PC-3 (cell line): ENCODE measurements around the gene HS2ST1. TPM values are rescaled to one million over a fixed set of nuclear protein-coding genes. Genes with fewer than 3 reads are reported as not detected.

Source experiments
- ATAC-seq: fragments of 200-7000 bp; cut with Tn5 transposase; 2 replicates; pipeline ENCODE4 v1.9.1; 2020; ENCODE audit warnings: mild to moderate bottlenecking, moderate library complexity
- BruUV-seq: library from RNA; stranded (reverse); fragments of 400-500 nt; replicated peaks from 2 replicates; lab custom pipeline; 2021; lab: Mats Ljungman, UMichigan
- CTCF ChIA-PET: fragments of 300-600 bp; sonication (Branson Sonifier 250); formaldehyde crosslinking; loops from one replicate; lab custom pipeline; 2022; ENCODE audit warnings: antibody characterized with exemption; lab: Charles Lee
- POLR2A ChIA-PET: fragments of 300-600 bp; sonication (Branson Sonifier 250); formaldehyde crosslinking; loops from one replicate; lab custom pipeline; 2022; ENCODE audit warnings: antibody characterized with exemption; ENCODE audit not compliant: unreplicated experiment; lab: Charles Lee
- DNase-seq: peaks from one replicate; pipeline ENCODE4 v3.0.0-alpha.2; 2015
- H2AFZ ChIP-seq: fragments of 300-600 bp; sonication (generic); 2 replicates; pipeline ENCODE4 v1.6.0; 2016; ENCODE audit warnings: antibody characterized with exemption, low read length
- H3F3A ChIP-seq: fragments of 300-600 bp; sonication (generic); one replicate; pipeline ENCODE4 v1.6.0; 2017; ENCODE audit warnings: antibody characterized with exemption, low read length, control low read depth, mild to moderate bottlenecking; ENCODE audit not compliant: unreplicated experiment
- H3K27ac ChIP-seq: fragments of 300-600 bp; sonication (generic); 2 replicates; pipeline ENCODE4 v1.5.1; 2016; ENCODE audit warnings: mild to moderate bottlenecking, low read length
- H3K27me3 ChIP-seq: fragments of 300-600 bp; sonication (generic); 2 replicates; pipeline ENCODE4 v1.6.1; 2016; ENCODE audit warnings: low read length, mixed read lengths
- H3K36me3 ChIP-seq: fragments of 300-600 bp; sonication (generic); 2 replicates; pipeline ENCODE4 v1.6.1; 2016; ENCODE audit warnings: low read depth, mixed run types, low read length, mixed read lengths
- H3K4me1 ChIP-seq: fragments of 300-600 bp; sonication (generic); 2 replicates; pipeline ENCODE4 v1.5.1; 2016; ENCODE audit warnings: low read length; ENCODE audit not compliant: insufficient read depth
- H3K4me2 ChIP-seq: fragments of 300-600 bp; sonication (generic); 2 replicates; pipeline ENCODE4 v1.6.0; 2016; ENCODE audit warnings: low read length
- H3K4me3 ChIP-seq: fragments of 300-600 bp; sonication (generic); 2 replicates; pipeline ENCODE4 v1.5.1; 2016; ENCODE audit warnings: mild to moderate bottlenecking, low read length, mixed read lengths
- H3K79me2 ChIP-seq: fragments of 300-600 bp; sonication (generic); 2 replicates; pipeline ENCODE4 v1.6.1; 2017; ENCODE audit warnings: low read length, mixed read lengths
- H3K9ac ChIP-seq: fragments of 300-600 bp; sonication (generic); 2 replicates; pipeline ENCODE4 v1.6.0; 2016; ENCODE audit warnings: mild to moderate bottlenecking, low read length
- H3K9me2 ChIP-seq: fragments of 300-600 bp; sonication (generic); replicated peaks from 2 replicates; pipeline ENCODE4 v1.6.1; 2016; ENCODE audit warnings: mixed run types, low read length, mixed read lengths
- H3K9me3 ChIP-seq: fragments of 300-600 bp; sonication (generic); 2 replicates; pipeline ENCODE4 v1.6.1; 2016; ENCODE audit warnings: low read length, mixed read lengths
- H4K20me1 ChIP-seq: fragments of 300-600 bp; sonication (generic); 2 replicates; pipeline ENCODE4 v1.6.1; 2016; ENCODE audit warnings: low read length, mixed read lengths
- EZH2 ChIP-seq: fragments of 300-600 bp; sonication (generic); IDR thresholded peaks from one replicate; pipeline ENCODE4 v1.6.1; 2017; ENCODE audit warnings: antibody characterized with exemption, mild to moderate bottlenecking, low read length; ENCODE audit not compliant: unreplicated experiment
- EZH2phosphoT487 ChIP-seq: fragments of 300-600 bp; sonication (generic); IDR thresholded peaks from 2 replicates; pipeline ENCODE4 v1.6.1; 2018; ENCODE audit warnings: mild to moderate bottlenecking, antibody characterized with exemption, low read length, borderline replicate concordance
- intact Hi-C: fragments of 100-400 bp; cut with micrococcal nuclease; formaldehyde crosslinking; loops from 2 replicates; pipeline ENCODE4 v1.9.0; 2023
- total RNA-seq: library from RNA; depleted of rRNA; stranded (reverse); fragments of >200 nt; gene quantifications from 2 replicates; pipeline ENCODE4 v1.2.3, GENCODE V29; 2014
- TF ChIP-seq, protein P1 (sequence below): fragments of 300-600 bp; sonication (generic); conservative IDR thresholded peaks from 2 replicates; pipeline ENCODE4 v1.5.1; 2017; ENCODE audit warnings: antibody characterized with exemption, low read depth, mild to moderate bottlenecking, low read length

The HS2ST1 gene
- total RNA-seq, 1 experiment from 2014 or later: 15.3 TPM

- no peak overlapping the region for H3K4me3 ChIP-seq
- DNase-seq (no peak), ATAC-seq (no peak)
- H3K79me2 ChIP-seq: no peaks in the 10 kb centered on the region
- ChIA-PET POLR2A (no interaction called here), CTCF (no interaction called here)
- H4K20me1 ChIP-seq: no peaks in the 10 kb centered on the region
- no peaks in the 10 kb centered on the region for H3K9me3 ChIP-seq
- no peaks in the 10 kb centered on the region for H3F3A ChIP-seq
- H3K4me1 ChIP-seq: 0 out of 2 replicates have a peak, but pooled peaks cover 6% of the 10 kb centered on the region
- H3K36me3 ChIP-seq: no peaks in the 10 kb centered on the region
- H3K27me3 ChIP-seq: no peaks in the 10 kb centered on the region
- no peak overlapping the region for H3K9ac ChIP-seq
- H3K9me2 ChIP-seq: no peaks in the 10 kb centered on the region
- BruUV-seq: no TSS peak
- H3K4me2 ChIP-seq: no peak overlapping the region
- H2AFZ ChIP-seq: no peak overlapping the region
- TF ChIP-seq EZH2phosphoT487: no peak
- intact Hi-C loops: loop anchor here (5.0 kb wide), 2 partner anchors 36 to 54 kb away; no protein-coding TSS in a partner anchor
- H3K27ac ChIP-seq: no peak overlapping the region
These were observed 114.1 kb downstream of the HS2ST1 start for GRCh38 chr1:87028576-87028975.

DNA sequence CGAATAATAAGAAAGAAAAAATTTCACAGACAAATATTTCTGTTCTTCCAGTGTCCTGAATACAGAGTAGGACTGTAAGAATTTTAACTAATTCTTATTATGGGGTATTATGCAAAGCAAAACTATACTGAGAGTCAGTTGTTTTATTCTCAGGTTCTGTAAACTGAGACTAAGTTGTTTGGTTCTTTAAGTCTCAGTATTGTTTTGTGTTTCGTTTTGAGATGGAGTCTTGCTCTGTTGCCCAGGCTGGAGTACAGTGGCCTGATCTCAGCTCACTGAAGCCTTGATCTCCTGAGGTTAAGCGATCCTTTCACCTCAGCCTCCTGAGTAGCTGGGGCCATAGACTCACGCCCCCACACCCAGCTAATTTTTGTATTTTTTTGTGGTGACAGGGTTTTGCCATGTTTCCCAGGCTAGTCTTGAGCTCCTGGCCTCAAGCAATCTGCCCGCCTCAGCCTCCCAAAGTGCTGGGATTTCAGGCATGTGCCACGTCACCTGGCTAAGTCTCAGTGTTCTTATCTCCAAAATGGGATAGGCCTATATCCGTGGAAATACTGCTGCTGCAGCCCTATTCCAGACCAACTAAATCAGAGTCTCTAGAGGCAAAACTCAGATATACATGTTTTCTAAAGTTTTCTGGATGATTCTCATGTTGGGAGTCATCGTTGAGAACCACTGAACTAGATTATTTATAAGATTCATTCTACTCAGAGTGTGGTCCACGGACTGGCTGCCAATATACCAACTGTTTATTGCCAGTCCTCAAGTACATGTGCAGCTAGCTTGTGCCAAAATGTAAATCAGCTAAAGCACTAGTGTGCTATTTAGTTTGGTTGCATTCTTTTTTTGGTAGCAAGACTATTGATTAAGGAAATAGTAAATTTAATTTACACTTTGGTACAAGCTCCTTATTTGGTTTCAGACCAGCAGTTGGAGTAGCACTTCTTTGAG lies 116.6 kb downstream of the HS2ST1 start:
- TF ChIP-seq EZH2phosphoT487: no peak
- TF ChIP-seq, protein P1, sequence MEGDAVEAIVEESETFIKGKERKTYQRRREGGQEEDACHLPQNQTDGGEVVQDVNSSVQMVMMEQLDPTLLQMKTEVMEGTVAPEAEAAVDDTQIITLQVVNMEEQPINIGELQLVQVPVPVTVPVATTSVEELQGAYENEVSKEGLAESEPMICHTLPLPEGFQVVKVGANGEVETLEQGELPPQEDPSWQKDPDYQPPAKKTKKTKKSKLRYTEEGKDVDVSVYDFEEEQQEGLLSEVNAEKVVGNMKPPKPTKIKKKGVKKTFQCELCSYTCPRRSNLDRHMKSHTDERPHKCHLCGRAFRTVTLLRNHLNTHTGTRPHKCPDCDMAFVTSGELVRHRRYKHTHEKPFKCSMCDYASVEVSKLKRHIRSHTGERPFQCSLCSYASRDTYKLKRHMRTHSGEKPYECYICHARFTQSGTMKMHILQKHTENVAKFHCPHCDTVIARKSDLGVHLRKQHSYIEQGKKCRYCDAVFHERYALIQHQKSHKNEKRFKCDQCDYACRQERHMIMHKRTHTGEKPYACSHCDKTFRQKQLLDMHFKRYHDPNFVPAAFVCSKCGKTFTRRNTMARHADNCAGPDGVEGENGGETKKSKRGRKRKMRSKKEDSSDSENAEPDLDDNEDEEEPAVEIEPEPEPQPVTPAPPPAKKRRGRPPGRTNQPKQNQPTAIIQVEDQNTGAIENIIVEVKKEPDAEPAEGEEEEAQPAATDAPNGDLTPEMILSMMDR: no peak
- TF ChIP-seq EZH2: no peak
- POLR2A ChIA-PET: no interaction called here
- Histone ChIP-seq H3F3A (no peaks in the 10 kb centered on the region), H3K79me2 (no peaks in the 10 kb centered on the region), H3K4me2 (no peak overlapping the region), H2AFZ (no peak overlapping the region), H3K36me3 (no peaks in the 10 kb centered on the region), H3K9me3 (no peaks in the 10 kb centered on the region), H3K4me1 (0 out of 2 replicates have a peak, but pooled peaks cover 6% of the 10 kb centered on the region), H3K4me3 (no peak overlapping the region), H3K9me2 (no peaks in the 10 kb centered on the region), H3K27ac (no peak overlapping the region), H3K27me3 (no peaks in the 10 kb centered on the region), H4K20me1 (no peaks in the 10 kb centered on the region), H3K9ac (no peak overlapping the region)
- CTCF ChIA-PET: no interaction called here
- no TSS peak for BruUV-seq
- intact Hi-C loops: no loop called here
- no peak for ATAC-seq
- DNase-seq: no peak

- no peak overlapping the region for H3K4me3 ChIP-seq
- no peaks in the 10 kb centered on the region for H3K79me2 ChIP-seq
- ATAC-seq (no peak), DNase-seq (no peak)
- no peak overlapping the region for H3K4me2 ChIP-seq
- ChIA-PET CTCF (no interaction called here), POLR2A (no interaction called here)
- H4K20me1 ChIP-seq: no peaks in the 10 kb centered on the region
- no peaks in the 10 kb centered on the region for H3F3A ChIP-seq
- no peaks in the 10 kb centered on the region for H3K27me3 ChIP-seq
- no TSS peak for BruUV-seq
- H3K36me3 ChIP-seq: no peaks in the 10 kb centered on the region
- H3K9me3 ChIP-seq: no peaks in the 10 kb centered on the region
- H3K4me1 ChIP-seq: no peaks in the 10 kb centered on the region
- no peak overlapping the region for H2AFZ ChIP-seq
- intact Hi-C loops: no loop called here
- H3K9ac ChIP-seq: no peak overlapping the region
- no peaks in the 10 kb centered on the region for H3K9me2 ChIP-seq
- no peak overlapping the region for H3K27ac ChIP-seq
- TF ChIP-seq, protein P1: no peak
- TF ChIP-seq EZH2phosphoT487: no peak
- TF ChIP-seq EZH2: no peak
These were observed 119.9 kb downstream of the HS2ST1 start for GRCh38 chr1:87034351-87034750.
